ENCODE results near the gene CNTN4.

- TF ChIP-seq, protein P1, sequence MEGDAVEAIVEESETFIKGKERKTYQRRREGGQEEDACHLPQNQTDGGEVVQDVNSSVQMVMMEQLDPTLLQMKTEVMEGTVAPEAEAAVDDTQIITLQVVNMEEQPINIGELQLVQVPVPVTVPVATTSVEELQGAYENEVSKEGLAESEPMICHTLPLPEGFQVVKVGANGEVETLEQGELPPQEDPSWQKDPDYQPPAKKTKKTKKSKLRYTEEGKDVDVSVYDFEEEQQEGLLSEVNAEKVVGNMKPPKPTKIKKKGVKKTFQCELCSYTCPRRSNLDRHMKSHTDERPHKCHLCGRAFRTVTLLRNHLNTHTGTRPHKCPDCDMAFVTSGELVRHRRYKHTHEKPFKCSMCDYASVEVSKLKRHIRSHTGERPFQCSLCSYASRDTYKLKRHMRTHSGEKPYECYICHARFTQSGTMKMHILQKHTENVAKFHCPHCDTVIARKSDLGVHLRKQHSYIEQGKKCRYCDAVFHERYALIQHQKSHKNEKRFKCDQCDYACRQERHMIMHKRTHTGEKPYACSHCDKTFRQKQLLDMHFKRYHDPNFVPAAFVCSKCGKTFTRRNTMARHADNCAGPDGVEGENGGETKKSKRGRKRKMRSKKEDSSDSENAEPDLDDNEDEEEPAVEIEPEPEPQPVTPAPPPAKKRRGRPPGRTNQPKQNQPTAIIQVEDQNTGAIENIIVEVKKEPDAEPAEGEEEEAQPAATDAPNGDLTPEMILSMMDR (optimal IDR thresholded peaks at IDR 0.05 in 1 of 3, IDR thresholded peaks at IDR 0.05 in 1 of 3, conservative IDR thresholded peaks at IDR 0.05 in 1 of 3; ENCODE audit: extremely low read depth in 1 of 3, insufficient read depth in 2 of 3, low read length in 3 of 3) = no peak
- no peak for TF ChIP-seq EZH2 (IDR thresholded peaks at IDR 0.05; ENCODE audit: low read length)
These were observed 163.1 kb downstream of the CNTN4 start for GRCh38 chr3:2261747-2262146.

Data from keratinocyte (primary cell).